HCT116 (cell line): ENCODE results near the gene FBXL7. TPM values are rescaled to one million over a fixed set of nuclear protein-coding genes. Genes with fewer than 3 reads are reported as not detected.

Source experiments
- ATAC-seq: fragments of 200-7000 bp; cut with Tn5 transposase; 2 replicates; pipeline ENCODE4 v1.9.1; 2020; ENCODE audit warnings: mild to moderate bottlenecking, moderate library complexity
- BruUV-seq: library from RNA; stranded (reverse); fragments of 400-500 nt; replicated peaks from 2 replicates; lab custom pipeline; 2021; lab: Mats Ljungman, UMichigan
- CTCF ChIA-PET: fragments of 300-600 bp; sonication (Branson Sonifier 250); formaldehyde crosslinking; loops from one replicate; lab custom pipeline; 2021; ENCODE audit warnings: antibody characterized with exemption; lab: Charles Lee
- POLR2A ChIA-PET: fragments of 300-600, 350-600 bp; sonication (Branson Sonifier 250); formaldehyde crosslinking; loops from one replicate; lab custom pipeline; 2021; ENCODE audit warnings: antibody characterized with exemption; lab: Charles Lee
- RAD21 ChIA-PET, 2 experiments: fragments of 300-600 bp; sonication (Branson Sonifier 250); formaldehyde crosslinking; loops; one replicate each; lab custom pipeline; 2023; ENCODE audit warnings: low total read pairs in 2 of 2; ENCODE audit not compliant: uncharacterized antibody in 2 of 2, unreplicated experiment in 2 of 2, low non-redundant PET in 1 of 2; lab: Charles Lee
- DNase-seq: peaks from one replicate; pipeline ENCODE4 v3.0.0-alpha.2; 2010; ENCODE audit warnings: low read depth, low spot score
- H2AFZ ChIP-seq: fragments of 200-600 bp; shearing (Covaris generic), sonication (generic); 2 replicates; pipeline ENCODE4 v1.6.1; 2017; ENCODE audit warnings: low read depth, mixed run types, mixed read lengths, antibody characterized with exemption, low read length; ENCODE audit not compliant: poor library complexity, severe bottlenecking
- H3K27ac ChIP-seq: 2 replicates; pipeline ENCODE4 v1.5.1; 2012; ENCODE audit warnings: low read depth, low read length
- H3K27me3 ChIP-seq: fragments of 200-600 bp; sonication (generic); 2 replicates; pipeline ENCODE4 v1.6.1; 2016; ENCODE audit warnings: mixed run types, low read length, mixed read lengths; ENCODE audit not compliant: insufficient read depth
- H3K36me3 ChIP-seq, 2 experiments: fragments of 200-500 bp in 1 of 2; fragments of 200-600 bp in 1 of 2; sonication (Bioruptor generic) in 1 of 2; sonication (generic) in 1 of 2; 2 replicates each; pipeline versions ENCODE4 v1.5.1 to v1.6.1; 2014 to 2016; ENCODE audit warnings: low read length in 2 of 2, inconsistent platforms in 1 of 2, mixed read lengths in 1 of 2, mixed run types in 1 of 2; ENCODE audit not compliant: insufficient read depth in 2 of 2, control insufficient read depth in 1 of 2
- H3K4me1 ChIP-seq, 2 experiments: fragments of 200-600 bp in 1 of 2; sonication (generic) in 1 of 2; 2 replicates each; pipeline versions ENCODE4 v1.5.1 to v1.6.1; 2012 to 2017; ENCODE audit warnings: low read length in 2 of 2, inconsistent platforms in 1 of 2, mild to moderate bottlenecking in 1 of 2, mixed read lengths in 1 of 2, mixed run types in 1 of 2, moderate library complexity in 1 of 2; ENCODE audit not compliant: insufficient read depth in 2 of 2, control insufficient read depth in 1 of 2
- H3K4me2 ChIP-seq: fragments of 200-600 bp; sonication (generic); 2 replicates; pipeline ENCODE4 v1.6.1; 2017; ENCODE audit warnings: mixed run types, low read length, mixed read lengths
- H3K4me3 ChIP-seq, 2 experiments: fragments of 200-600 bp in 1 of 2; sonication (generic) in 1 of 2; replicated peaks in 1 of 2; 2 replicates each; pipeline ENCODE4 v1.5.1; 2011 to 2016; ENCODE audit warnings: low read length in 2 of 2, control low read depth in 1 of 2, low read depth in 1 of 2, mild to moderate bottlenecking in 1 of 2, mixed read lengths in 1 of 2, mixed run types in 1 of 2
- H3K79me2 ChIP-seq: fragments of 200-600 bp; sonication (generic); 2 replicates; pipeline ENCODE4 v1.6.1; 2017; ENCODE audit warnings: mild to moderate bottlenecking, mixed run types, low read length, moderate library complexity, mixed read lengths; ENCODE audit not compliant: insufficient read depth
- H3K9ac ChIP-seq: fragments of 200-600 bp; sonication (generic); 2 replicates; pipeline ENCODE4 v1.6.1; 2016; ENCODE audit warnings: low read length, mixed read lengths
- H3K9me2 ChIP-seq: fragments of 200-600 bp; sonication (generic), shearing (Covaris generic); 2 replicates; pipeline ENCODE4 v1.6.1; 2017; ENCODE audit warnings: mixed run types, mild to moderate bottlenecking, moderate library complexity; ENCODE audit not compliant: insufficient read depth
- H3K9me3 ChIP-seq, 2 experiments: fragments of 200-500 bp in 1 of 2; fragments of 200-600 bp in 1 of 2; sonication (Bioruptor generic) in 1 of 2; sonication (generic) in 1 of 2; 2 replicates each; pipeline ENCODE4 v1.6.1; 2014 to 2017; ENCODE audit warnings: low read length in 2 of 2, mixed read lengths in 2 of 2, inconsistent platforms in 1 of 2, low read depth in 1 of 2, mild to moderate bottlenecking in 1 of 2, mixed run types in 1 of 2, moderate library complexity in 1 of 2; ENCODE audit not compliant: control insufficient read depth in 1 of 2, insufficient read depth in 1 of 2
- H4K20me1 ChIP-seq: fragments of 200-600 bp; sonication (generic), shearing (Covaris generic); 2 replicates; pipeline ENCODE4 v1.6.1; 2017; ENCODE audit warnings: mixed run types, mild to moderate bottlenecking, moderate library complexity; ENCODE audit not compliant: insufficient read depth
- CEBPB ChIP-seq: IDR thresholded peaks from 2 replicates; pipeline ENCODE4 v1.6.1; 2012; ENCODE audit warnings: low read depth
- EZH2 ChIP-seq: fragments of 200-600 bp; sonication (generic); IDR thresholded peaks from 2 replicates; pipeline ENCODE4 v1.6.1; 2017; ENCODE audit warnings: antibody characterized with exemption, mixed run types
- EZH2phosphoT487 ChIP-seq: fragments of 200-600 bp; IDR thresholded peaks from 2 replicates; pipeline ENCODE4 v1.6.1; 2018; ENCODE audit warnings: antibody characterized with exemption, borderline replicate concordance
- JUND ChIP-seq: IDR thresholded peaks from 2 replicates; pipeline ENCODE4 v1.6.1; 2012
- POLR2A ChIP-seq: IDR thresholded peaks from 2 replicates; pipeline ENCODE4 v1.7.0; 2011; ENCODE audit warnings: borderline replicate concordance; ENCODE audit not compliant: insufficient read depth, insufficient read length; ENCODE audit errors: extremely low read depth
- SRF ChIP-seq: IDR thresholded peaks from 2 replicates; pipeline ENCODE4 v1.6.1; 2012; ENCODE audit warnings: low read depth
- TCF7L2 ChIP-seq: IDR thresholded peaks from 2 replicates; pipeline ENCODE4 v1.7.0; 2011; ENCODE audit warnings: borderline replicate concordance, inconsistent platforms; ENCODE audit not compliant: insufficient read depth, insufficient read length; ENCODE audit errors: extremely low read depth
- intact Hi-C: fragments of 100-400 bp; cut with micrococcal nuclease; formaldehyde crosslinking; loops from 2 replicates; pipeline ENCODE4 v1.10.0; 2022
- total RNA-seq: library from RNA; stranded (reverse); gene quantifications from one replicate; pipeline ENCODE4 v1.2.1, GENCODE V29; 2021; ENCODE audit not compliant: unreplicated experiment
- TF ChIP-seq, protein P1 (sequence below): IDR thresholded peaks from 2 replicates; pipeline ENCODE4 v1.6.1; 2011; ENCODE audit warnings: mild to moderate bottlenecking, low read length, moderate library complexity; ENCODE audit not compliant: insufficient replicate concordance; ENCODE audit errors: extremely low read depth
- TF ChIP-seq, protein P2 (sequence below), 3 experiments: fragments of 200-600 bp in 1 of 3; sonication (generic) in 1 of 3; IDR thresholded peaks in 2 of 3; conservative IDR thresholded peaks in 1 of 3; 2 replicates each; pipeline ENCODE4 v1.5.1; 2012 to 2017; ENCODE audit warnings: low read depth in 2 of 3, low read length in 2 of 3, antibody characterized with exemption in 1 of 3, borderline replicate concordance in 1 of 3, control low read depth in 1 of 3, mild to moderate bottlenecking in 1 of 3, mixed read lengths in 1 of 3, mixed run types in 1 of 3, moderate library complexity in 1 of 3; ENCODE audit not compliant: insufficient read depth in 1 of 3

FBXL7 gene
- total RNA-seq, 1 experiment from 2014 or later = 0.05 TPM

DNA sequence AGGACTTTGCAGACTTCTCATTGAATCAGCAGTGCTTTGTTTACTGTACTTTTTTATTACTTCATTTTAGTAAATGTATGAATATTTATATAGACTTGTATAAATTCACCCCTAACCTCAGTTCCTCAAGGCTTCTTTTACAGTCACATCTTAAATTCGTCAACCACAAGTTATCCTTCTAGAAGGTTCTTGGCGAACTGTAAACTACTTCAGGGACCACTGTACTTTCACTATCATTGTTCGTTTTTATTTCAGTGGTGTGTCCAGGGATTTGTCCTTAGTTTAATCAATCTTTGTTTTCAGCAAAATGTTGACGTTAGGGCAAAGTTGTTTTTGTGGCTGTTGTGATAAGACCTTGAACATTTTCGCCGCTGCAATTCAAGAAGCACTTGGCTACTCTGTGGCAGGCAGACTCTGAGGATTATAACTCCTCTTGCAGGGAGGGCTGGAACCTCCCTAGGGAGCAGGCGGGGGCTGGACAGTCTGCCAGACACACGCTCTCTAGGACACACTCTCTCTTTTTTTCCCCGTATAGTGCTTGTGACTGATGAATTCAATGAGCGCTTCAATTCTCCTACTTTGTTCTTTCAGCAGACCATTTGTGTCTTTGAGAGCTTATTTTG lies 252.8 kb downstream of the FBXL7 start:
- no peaks in the 10 kb centered on the region for H3K9me2 ChIP-seq
- ChIA-PET RAD21 (no interaction called here), CTCF (no interaction called here), POLR2A (no interaction called here)
- H3K4me3 ChIP-seq = no peak overlapping the region
- no peak for TF ChIP-seq CEBPB
- TF ChIP-seq, protein P1, sequence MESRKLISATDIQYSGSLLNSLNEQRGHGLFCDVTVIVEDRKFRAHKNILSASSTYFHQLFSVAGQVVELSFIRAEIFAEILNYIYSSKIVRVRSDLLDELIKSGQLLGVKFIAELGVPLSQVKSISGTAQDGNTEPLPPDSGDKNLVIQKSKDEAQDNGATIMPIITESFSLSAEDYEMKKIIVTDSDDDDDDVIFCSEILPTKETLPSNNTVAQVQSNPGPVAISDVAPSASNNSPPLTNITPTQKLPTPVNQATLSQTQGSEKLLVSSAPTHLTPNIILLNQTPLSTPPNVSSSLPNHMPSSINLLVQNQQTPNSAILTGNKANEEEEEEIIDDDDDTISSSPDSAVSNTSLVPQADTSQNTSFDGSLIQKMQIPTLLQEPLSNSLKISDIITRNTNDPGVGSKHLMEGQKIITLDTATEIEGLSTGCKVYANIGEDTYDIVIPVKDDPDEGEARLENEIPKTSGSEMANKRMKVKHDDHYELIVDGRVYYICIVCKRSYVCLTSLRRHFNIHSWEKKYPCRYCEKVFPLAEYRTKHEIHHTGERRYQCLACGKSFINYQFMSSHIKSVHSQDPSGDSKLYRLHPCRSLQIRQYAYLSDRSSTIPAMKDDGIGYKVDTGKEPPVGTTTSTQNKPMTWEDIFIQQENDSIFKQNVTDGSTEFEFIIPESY = no peak
- TF ChIP-seq POLR2A = no peak
- TF ChIP-seq, protein P2, sequence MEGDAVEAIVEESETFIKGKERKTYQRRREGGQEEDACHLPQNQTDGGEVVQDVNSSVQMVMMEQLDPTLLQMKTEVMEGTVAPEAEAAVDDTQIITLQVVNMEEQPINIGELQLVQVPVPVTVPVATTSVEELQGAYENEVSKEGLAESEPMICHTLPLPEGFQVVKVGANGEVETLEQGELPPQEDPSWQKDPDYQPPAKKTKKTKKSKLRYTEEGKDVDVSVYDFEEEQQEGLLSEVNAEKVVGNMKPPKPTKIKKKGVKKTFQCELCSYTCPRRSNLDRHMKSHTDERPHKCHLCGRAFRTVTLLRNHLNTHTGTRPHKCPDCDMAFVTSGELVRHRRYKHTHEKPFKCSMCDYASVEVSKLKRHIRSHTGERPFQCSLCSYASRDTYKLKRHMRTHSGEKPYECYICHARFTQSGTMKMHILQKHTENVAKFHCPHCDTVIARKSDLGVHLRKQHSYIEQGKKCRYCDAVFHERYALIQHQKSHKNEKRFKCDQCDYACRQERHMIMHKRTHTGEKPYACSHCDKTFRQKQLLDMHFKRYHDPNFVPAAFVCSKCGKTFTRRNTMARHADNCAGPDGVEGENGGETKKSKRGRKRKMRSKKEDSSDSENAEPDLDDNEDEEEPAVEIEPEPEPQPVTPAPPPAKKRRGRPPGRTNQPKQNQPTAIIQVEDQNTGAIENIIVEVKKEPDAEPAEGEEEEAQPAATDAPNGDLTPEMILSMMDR (IDR thresholded peaks at IDR 0.05 in 2 of 3, conservative IDR thresholded peaks at IDR 0.05 in 1 of 3; ENCODE audit: borderline replicate concordance in 1 of 3, insufficient read depth in 1 of 3, low read depth in 2 of 3, low read length in 2 of 3) = no peak
- no peak for TF ChIP-seq TCF7L2
- no peak for TF ChIP-seq EZH2
- no peak for TF ChIP-seq SRF
- TF ChIP-seq JUND = no peak
- TF ChIP-seq EZH2phosphoT487 = no peak
- no peak overlapping the region for H3K27ac ChIP-seq
- H4K20me1 ChIP-seq = no peaks in the 10 kb centered on the region
- no peak for ATAC-seq
- no peaks in the 10 kb centered on the region for H3K27me3 ChIP-seq
- H3K4me1 ChIP-seq = no peaks in the 10 kb centered on the region
- no peak overlapping the region for H2AFZ ChIP-seq
- no peaks in the 10 kb centered on the region for H3K36me3 ChIP-seq
- H3K9me3 ChIP-seq = peaks cover 12 to 42% of the 10 kb centered on the region in 2 experiments; a peak in 2 of 4 replicates
- H3K9ac ChIP-seq = no peak overlapping the region
- BruUV-seq = no TSS peak
- intact Hi-C loops = no loop called here
- no peaks in the 10 kb centered on the region for H3K79me2 ChIP-seq
- no peak overlapping the region for H3K4me2 ChIP-seq
- DNase-seq = no peak
